ENCODE data around the gene PITPNC1. TPM values are rescaled to one million over a fixed set of nuclear protein-coding genes. Genes with fewer than 3 reads are reported as not detected.
A peak's percentile ranks its signal among the peaks of the same experiment; 100 is the strongest.
"Not testable (repeated sequence)": the region's sequence is repeated elsewhere in the genome, so short reads cannot be mapped to it uniquely, and the experiment has no call there.

Gene PITPNC1
- total RNA-seq, 1 donor from 2014 or later, result 18.4 TPM

DNA sequence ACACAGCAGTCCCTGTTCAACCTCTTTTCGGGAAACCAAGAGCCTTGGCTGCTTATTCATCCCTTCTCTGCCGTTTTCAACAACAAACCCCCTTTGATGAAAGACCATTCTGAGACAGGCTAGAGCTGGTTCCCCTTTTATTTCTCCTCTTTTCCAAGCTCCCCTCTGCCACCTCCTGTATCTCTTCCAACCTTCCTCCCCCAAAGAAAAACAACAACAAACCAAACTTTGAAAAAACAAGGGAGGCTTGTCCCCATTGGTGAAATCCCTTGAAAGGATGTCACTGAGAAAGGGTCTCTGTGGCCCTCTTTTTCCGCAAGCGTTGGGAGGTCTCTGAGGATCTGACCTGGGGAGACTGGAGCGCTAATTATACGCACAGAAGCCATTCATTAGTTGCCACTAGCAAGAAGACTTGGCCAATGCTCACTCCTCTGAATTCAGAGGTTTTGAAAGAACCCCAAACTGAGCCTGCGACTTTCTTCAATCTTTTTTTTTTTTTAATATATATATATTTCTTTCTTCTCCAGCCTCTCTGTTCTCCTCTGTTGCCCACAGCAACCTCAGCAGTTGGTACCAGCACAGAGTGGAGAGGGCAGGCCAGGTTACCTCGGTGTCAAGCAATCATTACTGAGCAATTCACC, 101.4 kb downstream of the PITPNC1 start:
- H3K4me3 ChIP-seq (ENCODE audit: low read depth, low read length), result peak overlapping the region; percentile 8
- no peak for DNase-seq (ENCODE audit: low read depth)
- TF ChIP-seq, protein P1, sequence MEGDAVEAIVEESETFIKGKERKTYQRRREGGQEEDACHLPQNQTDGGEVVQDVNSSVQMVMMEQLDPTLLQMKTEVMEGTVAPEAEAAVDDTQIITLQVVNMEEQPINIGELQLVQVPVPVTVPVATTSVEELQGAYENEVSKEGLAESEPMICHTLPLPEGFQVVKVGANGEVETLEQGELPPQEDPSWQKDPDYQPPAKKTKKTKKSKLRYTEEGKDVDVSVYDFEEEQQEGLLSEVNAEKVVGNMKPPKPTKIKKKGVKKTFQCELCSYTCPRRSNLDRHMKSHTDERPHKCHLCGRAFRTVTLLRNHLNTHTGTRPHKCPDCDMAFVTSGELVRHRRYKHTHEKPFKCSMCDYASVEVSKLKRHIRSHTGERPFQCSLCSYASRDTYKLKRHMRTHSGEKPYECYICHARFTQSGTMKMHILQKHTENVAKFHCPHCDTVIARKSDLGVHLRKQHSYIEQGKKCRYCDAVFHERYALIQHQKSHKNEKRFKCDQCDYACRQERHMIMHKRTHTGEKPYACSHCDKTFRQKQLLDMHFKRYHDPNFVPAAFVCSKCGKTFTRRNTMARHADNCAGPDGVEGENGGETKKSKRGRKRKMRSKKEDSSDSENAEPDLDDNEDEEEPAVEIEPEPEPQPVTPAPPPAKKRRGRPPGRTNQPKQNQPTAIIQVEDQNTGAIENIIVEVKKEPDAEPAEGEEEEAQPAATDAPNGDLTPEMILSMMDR (conservative IDR thresholded peaks at IDR 0.05; ENCODE audit: low read depth, low read length), result no peak

DNA sequence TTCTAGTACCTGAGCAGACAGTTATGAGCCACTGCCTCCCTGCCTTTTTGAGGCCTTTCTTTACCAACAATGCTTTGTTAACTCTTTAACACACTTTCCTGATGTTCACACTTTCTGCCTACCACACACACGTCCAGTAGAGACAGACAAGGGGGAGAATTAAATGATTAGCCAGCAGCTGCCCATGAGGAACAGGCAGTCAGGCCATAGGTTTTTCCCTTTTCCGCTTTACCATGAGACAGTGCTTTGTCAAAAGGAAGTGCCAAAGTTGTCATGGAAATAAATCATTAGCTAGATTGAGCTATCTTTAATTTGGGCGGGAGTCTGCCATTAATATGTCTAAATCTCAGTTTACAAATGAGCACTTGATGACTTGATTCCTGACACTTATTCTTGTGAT, 102.1 kb downstream of the PITPNC1 start:
- H3K4me3 ChIP-seq (ENCODE audit: low read depth, low read length), result peak overlapping the region; percentile 8
- no peak for DNase-seq (ENCODE audit: low read depth)
- TF ChIP-seq, protein P1 (conservative IDR thresholded peaks at IDR 0.05; ENCODE audit: low read depth, low read length), result no peak

DNA sequence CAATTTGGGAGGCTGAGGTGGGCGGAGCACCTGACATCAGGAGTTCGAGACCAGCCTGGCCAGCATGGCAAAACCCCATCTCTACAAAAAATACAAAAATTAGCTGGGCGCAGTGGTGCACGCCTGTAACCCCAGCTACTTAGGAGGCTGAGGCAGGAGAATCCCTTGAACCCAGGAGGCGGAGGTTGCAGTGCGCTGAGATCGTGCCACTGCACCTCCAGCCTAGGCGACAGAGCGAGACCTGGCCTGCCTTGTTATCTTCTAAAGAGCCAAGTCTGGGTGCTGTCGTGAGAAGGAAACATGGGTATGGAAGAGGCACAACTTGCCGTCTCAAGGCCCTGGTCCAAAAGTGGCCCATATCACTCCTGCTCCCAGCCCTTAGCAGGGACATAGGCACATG, 103.9 kb downstream of the PITPNC1 start:
- not testable (repeated sequence) for H3K4me3 ChIP-seq (ENCODE audit: low read depth, low read length); DNase-seq (ENCODE audit: low read depth)

DNA sequence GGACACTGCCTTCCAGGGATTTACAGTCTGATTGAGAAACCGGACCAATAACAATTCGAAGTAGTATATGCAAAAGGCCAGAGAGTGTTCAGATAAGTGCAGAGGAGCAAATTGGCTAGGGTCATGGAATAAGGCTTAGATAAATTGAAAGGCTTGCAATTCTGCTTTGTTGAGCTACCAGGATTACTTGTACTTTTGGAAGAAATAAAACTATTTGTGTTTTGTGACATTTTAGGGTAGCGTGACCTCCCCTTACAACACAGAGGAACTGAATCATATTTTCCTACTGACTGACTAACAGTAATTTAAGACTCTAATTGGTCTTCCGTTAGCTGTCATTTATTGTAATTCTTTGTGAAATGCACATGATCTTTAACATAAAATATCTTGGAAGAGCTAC, 104.7 kb downstream of the PITPNC1 start:
- TF ChIP-seq, protein P1 (conservative IDR thresholded peaks at IDR 0.05; ENCODE audit: low read depth, low read length), result no peak
- no peak for DNase-seq (ENCODE audit: low read depth)

DNA sequence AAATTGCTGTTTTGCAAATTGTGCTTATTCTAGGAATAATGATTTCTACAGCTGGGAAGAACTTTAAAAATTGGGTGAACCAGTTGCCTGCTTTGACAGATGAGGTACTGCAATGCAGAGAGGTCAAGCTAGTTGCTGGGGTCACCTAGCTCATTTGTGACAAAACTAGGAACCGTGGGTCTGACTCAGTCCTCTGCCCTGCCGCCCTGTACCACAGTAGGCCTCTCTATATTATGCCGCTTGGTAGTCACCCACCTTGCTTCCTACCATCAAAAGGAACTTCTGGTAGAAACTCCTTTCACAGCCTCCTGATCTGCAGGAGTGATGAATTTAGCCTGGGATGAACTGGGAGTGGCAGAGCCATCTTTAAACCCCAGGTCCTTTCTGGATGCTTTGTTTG, 105.7 kb downstream of the PITPNC1 start:
- TF ChIP-seq, protein P1 (conservative IDR thresholded peaks at IDR 0.05; ENCODE audit: low read depth, low read length), result no peak
- no peak overlapping the region for H3K4me3 ChIP-seq (ENCODE audit: low read depth, low read length)
- no peak for DNase-seq (ENCODE audit: low read depth)

More for the DNA sequence above, 104.7 kb downstream of the PITPNC1 start:
- H3K4me3 ChIP-seq (ENCODE audit: low read depth, low read length), result no peak overlapping the region

DNA sequence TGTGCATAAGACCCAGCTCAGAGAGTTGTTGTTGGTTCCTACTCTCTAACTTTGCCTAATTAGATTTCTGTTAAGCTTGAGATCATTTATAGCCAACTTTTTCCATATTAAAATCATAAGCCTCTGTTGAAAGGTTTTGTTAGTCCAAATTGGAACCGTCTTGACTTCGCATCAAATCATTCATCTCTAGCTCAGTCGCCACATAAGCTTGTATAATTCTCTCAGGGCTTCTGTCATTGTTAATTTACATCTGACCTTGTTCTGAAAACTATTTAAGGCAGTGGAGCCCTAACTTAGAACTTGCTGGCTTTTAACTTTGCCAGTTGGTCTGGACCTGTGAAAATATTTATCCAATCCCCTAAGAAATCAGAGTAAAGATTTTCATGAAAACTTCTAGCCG, 107.2 kb downstream of the PITPNC1 start:
- TF ChIP-seq, protein P1 (conservative IDR thresholded peaks at IDR 0.05; ENCODE audit: low read depth, low read length), result no peak
- DNase-seq (ENCODE audit: low read depth), result no peak

DNA sequence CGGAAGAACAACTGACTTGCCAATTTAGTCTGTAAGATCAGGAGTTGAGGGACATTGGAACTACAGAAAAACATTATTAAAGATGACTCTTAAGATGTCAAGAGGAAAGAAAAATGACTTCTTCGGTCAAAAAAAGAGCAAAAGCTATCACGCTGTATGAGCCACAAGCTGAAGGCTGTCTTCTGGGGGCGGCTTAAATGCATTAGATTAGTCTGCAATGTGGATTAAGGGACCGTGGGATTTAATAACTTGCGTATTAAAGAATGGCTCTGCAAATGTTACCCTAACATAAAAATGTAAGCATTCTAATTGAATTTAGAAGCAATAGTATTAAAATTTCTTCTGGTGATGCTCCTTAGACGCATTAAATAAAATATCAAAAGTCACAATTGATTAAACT, 108.6 kb downstream of the PITPNC1 start:
- DNase-seq (ENCODE audit: low read depth), result no peak
- TF ChIP-seq, protein P1 (conservative IDR thresholded peaks at IDR 0.05; ENCODE audit: low read depth, low read length), result no peak
- H3K4me3 ChIP-seq (ENCODE audit: low read depth, low read length), result no peak overlapping the region

More for the DNA sequence above, 107.2 kb downstream of the PITPNC1 start:
- H3K4me3 ChIP-seq (ENCODE audit: low read depth, low read length), result no peak overlapping the region
